Left renal pelvis (tissue), 4 donors: ENCODE results near the gene GNMT. TPM values are rescaled to one million over a fixed set of nuclear protein-coding genes. Genes with fewer than 3 reads are reported as not detected.
A peak's percentile ranks its signal among the peaks of the same experiment; 100 is the strongest.
"Not testable (repeated sequence)": the region's sequence is repeated elsewhere in the genome, so short reads cannot be mapped to it uniquely, and the experiment has no call there.

Source experiments
- DNase-seq, 4 donors: peaks; one replicate each; pipeline ENCODE4 v3.0.0-alpha.2; 2013; ENCODE audit warnings: low read depth in 4 of 4, low spot score in 3 of 4
- polyA plus RNA-seq, 4 donors: library from polyadenylated mRNA; unstranded; fragments of 120-200 nt; gene quantifications; one replicate each; pipeline ENCODE4 v1.2.1, GENCODE V29; 2013; ENCODE audit not compliant: insufficient read length in 4 of 4

Gene GNMT
- polyA plus RNA-seq, 4 donors = 0.45 to 2.0 (median 0.64) TPM

- DNase-seq = no peak
Measured at GRCh38 chr6:42971746-42972327, 11.3 kb downstream of the GNMT start.

GRCh38 chr6:42973926-42974325 is 13.4 kb downstream of the GNMT start:
- no peak for DNase-seq

- no peak for DNase-seq
Measured at GRCh38 chr6:42974919-42975505, 14.5 kb downstream of the GNMT start.

- no peak for DNase-seq
Measured at GRCh38 chr6:42978487-42978838, 17.9 kb downstream of the GNMT start.

- peak in 1 of 4 donors; percentile 62 for DNase-seq
Measured at GRCh38 chr6:42978839-42979522, 18.4 kb downstream of the GNMT start, which contains the start of gene PEX6. TSS of gene PEX6 (minus strand) at chr6:42979181. CDS start at chr6:42979150, 31 bp downstream.

GRCh38 chr6:42979523-42980177 is 19.1 kb downstream of the GNMT start:
- no peak for DNase-seq

- DNase-seq = no peak
Measured at GRCh38 chr6:42981836-42982235, 21.3 kb downstream of the GNMT start.

GRCh38 chr6:42984001-42984923 is 23.7 kb downstream of the GNMT start, which contains the start of gene PPP2R5D:
TSS of gene PPP2R5D (plus strand) at chr6:42984570. CDS start at chr6:42984678, 108 bp downstream.
- peak; percentile 90 to 98 (median 96) for DNase-seq

DNA sequence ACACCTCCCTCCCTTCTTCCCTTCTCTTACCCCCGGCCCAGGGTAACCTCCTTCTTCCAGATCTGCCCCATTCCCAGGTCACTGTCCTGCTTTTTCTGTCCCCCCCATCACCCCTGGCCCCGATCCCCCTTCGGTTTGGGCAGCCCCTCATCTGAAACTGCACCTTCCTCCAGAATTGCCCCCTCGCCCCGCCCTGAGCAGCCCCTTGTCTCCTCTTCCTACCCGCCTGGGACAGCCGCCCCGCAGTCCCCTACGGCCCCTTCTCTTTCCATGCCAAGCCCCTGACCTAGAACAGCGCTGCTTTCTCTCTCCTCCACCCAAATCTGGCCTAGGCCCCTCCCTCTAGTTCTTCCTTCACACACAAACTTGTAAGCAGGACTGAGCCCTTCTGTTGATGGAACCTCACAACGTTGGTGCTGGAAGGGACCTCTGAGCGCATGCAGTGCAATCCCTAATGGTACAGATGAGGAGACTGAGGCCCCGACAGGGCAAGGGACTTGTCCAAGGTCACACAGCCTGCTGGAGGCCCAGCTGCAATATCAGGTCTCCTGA is 24.4 kb downstream of the GNMT start:
- no peak for DNase-seq

DNA sequence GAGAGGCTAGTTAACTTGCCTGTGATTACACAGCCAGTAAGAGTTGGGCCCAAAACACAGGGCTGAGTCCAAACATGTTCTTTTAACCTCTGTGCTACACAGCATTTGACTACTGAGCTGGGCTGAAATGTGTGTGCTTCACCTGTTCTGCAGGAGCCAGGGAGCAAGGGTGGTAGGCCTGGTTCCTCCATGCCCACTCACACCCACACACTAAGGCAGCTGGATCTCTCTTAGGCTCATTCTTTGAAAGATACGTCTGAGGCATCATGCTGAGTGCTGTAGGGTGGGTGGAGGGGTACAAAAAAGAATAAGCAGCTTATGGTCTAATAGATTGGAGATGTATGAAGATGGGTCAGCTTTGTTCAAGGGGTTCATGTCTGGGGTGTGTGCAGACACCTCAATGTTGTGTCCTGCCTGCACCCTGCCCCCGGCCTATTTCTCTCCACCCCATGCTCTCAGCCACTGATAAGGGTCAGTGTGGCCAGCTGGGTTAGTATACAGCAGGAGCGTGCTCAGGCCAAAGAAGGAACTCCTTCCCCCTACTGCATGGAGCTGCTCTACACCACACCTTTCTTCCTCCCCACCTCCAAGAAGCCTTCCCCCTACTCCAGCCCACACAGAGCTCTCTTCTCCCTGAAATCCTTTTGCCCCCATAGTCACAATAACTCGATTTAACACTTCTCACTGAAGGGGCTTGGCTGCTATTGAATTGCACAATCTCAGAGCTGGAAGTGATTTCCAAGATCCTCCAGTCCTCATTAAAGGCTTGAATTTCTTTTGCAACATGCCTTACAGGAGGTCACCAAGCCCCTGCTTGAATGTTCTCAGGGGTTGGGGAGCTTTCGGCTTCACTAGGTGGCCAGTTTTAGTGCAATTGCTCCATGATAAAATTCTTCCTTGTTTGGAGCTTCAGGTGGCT is 27.2 kb downstream of the GNMT start:
- no peak for DNase-seq

- DNase-seq = no peak
Measured at GRCh38 chr6:42988486-42989020, 28.0 kb downstream of the GNMT start.

DNA sequence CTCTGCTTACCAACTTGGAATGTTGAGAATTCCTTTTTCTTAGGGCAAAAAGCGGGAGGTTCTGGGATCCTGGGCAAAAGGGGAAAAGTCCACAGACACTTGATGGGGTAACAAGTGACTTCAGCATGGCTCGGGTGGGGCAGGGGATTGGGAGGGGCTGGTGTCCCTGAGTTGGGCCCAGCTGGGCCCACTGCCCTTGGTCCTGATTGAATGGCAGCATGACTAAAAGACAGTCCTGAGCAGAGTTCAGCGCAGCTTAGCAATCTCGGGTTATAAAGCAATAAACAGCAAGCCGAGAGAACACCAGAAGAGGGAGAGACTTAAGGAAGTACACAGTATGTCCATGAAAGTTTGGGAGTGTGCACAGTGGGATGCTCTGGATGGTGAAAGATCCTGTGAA is 29.4 kb downstream of the GNMT start:
- no peak for DNase-seq

- DNase-seq = no peak
Measured at GRCh38 chr6:42993445-42993844, 32.9 kb downstream of the GNMT start.

DNA sequence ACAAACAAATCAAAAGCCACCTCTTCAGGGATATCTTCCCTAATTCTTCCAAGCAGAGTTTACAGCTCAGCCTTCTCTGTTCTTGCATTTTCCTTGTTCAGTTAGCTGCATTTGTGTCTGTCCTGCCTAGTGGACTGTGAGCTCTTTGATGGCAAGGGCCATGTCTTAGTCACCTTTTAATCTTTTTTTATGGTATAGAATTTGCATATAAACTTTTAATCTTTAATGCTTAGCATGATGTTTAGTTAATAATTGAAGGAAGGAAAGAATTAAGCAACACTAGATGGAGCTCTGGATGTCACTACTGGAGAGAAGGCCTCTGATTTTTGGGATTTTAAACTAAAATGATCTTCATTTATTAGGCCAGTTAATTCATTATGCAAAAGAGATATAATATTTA is 36.0 kb downstream of the GNMT start:
- no peak for DNase-seq

DNA sequence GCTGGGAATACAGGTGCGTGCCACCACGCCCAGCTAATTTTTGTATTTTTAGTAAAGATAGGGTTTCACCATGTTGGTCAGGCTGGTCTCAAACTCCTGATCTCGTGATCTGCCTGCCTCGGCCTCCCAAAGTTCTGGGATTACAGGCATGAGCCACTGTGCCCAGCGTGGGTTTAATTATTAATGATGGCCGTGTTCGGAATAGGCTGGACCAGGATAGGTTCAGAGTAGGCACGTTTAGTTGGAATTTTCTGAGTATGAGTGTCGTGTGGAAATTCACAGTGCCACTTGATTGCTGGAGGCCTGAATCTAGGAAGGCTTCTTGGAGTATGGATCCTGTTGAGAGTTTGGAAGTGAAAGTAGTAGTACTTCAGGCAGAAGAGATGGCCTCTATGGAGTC is 37.7 kb downstream of the GNMT start:
- not testable (repeated sequence) for DNase-seq

GRCh38 chr6:43001843-43002242 is 41.3 kb downstream of the GNMT start:
- DNase-seq = no peak

DNA sequence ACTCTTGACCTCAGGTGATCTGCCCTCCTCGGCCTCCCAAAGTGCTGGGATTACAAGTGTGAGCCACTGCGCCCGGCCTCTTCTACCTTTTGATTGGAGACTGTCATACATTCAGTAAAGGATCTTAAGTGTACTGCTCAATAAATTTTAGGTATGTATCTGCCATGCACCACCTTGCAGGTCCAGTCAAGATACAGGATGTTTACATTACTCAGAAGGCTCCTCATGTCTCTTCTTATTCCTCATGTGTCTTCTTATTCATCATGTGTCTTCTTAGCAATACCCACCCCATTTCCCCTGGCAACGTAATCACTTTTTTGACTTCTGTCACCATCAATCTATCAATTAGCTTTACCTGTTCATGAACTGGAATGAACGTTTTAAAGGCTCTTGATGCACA is 45.3 kb downstream of the GNMT start:
- DNase-seq = no peak

- no peak for DNase-seq
Measured at GRCh38 chr6:43006251-43006650, 45.7 kb downstream of the GNMT start.

DNA sequence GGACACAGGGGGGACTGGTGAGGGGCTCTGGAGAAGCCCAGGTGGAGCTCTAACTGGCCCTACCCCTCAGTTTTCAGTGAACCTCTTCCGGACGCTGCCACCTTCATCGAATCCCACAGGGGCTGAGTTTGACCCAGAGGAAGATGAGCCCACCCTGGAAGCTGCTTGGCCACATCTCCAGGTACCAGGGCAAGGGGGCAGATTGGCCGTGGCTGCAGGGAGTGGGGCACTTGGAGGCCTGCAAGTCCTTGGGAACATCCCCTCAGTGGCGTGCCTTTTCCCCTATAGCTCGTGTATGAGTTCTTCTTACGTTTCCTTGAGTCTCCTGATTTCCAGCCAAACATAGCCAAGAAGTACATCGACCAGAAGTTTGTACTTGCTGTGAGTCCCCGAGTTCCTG is 46.6 kb downstream of the GNMT start:
- no peak for DNase-seq
